ENCODE data around the gene NOTCH1. TPM values are rescaled to one million over a fixed set of nuclear protein-coding genes. Genes with fewer than 3 reads are reported as not detected.

Gene NOTCH1
- total and polyA plus RNA-seq, 2 donors: 19.7 to 25.6 TPM

GRCh38 chr9:136572003-136572827 lies 26.4 kb upstream of the NOTCH1 start:
- 64% methylated on average over 17 of the region's 17 CpGs for WGBS
- Histone ChIP-seq H3K4me3 (ENCODE audit: low read depth, low read length) (no peak overlapping the region), H3K36me3 (ENCODE audit: insufficient read depth) (no peaks in the 10 kb centered on the region), H3K4me1 (ENCODE audit: insufficient read depth) (no peaks in the 10 kb centered on the region), H3K27ac (ENCODE audit: low read depth) (no peak overlapping the region)
- DNase-seq (ENCODE audit: extremely low spot score): no peak

DNA sequence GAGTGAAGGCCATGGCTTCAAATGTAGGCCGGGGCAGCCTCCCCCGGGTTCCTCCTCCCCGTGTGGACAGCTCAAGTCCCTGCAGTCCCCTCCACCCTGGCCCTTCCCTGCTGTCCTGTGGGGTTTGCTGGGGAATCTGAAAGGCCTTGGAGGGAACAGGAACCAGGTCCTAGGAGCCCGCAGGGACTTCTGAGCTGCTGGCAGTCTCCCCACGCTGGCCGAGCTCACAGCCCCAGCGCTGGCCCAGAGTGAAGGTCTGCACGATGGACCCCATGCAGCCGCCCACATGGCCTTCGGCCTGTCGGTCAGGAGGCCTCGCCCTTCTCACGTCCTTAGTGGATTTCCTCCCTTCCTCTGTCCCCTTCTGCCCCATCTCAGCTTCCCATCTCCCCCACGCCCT lies 25.7 kb upstream of the NOTCH1 start:
- no peak for DNase-seq (ENCODE audit: extremely low spot score)
- no peaks in the 10 kb centered on the region for H3K4me1 ChIP-seq (ENCODE audit: insufficient read depth)
- no peaks in the 10 kb centered on the region for H3K36me3 ChIP-seq (ENCODE audit: insufficient read depth)
- WGBS: 83% methylated on average over 14 of the region's 14 CpGs
- H3K4me3 ChIP-seq (ENCODE audit: low read depth, low read length): no peak overlapping the region
- H3K27ac ChIP-seq (ENCODE audit: low read depth): no peak overlapping the region

- WGBS: 92% methylated on average over 19 of the region's 19 CpGs
- Histone ChIP-seq H3K36me3 (ENCODE audit: insufficient read depth) (no peaks in the 10 kb centered on the region), H3K4me1 (ENCODE audit: insufficient read depth) (no peaks in the 10 kb centered on the region), H3K27ac (ENCODE audit: low read depth) (no peak overlapping the region), H3K4me3 (ENCODE audit: low read depth, low read length) (no peak overlapping the region)
- DNase-seq (ENCODE audit: extremely low spot score): no peak
Observed at GRCh38 chr9:136570916-136571315, 25.1 kb upstream of the NOTCH1 start.

- Histone ChIP-seq H3K4me3 (ENCODE audit: low read depth, low read length) (no peak overlapping the region), H3K27ac (ENCODE audit: low read depth) (no peak overlapping the region), H3K4me1 (ENCODE audit: insufficient read depth) (no peaks in the 10 kb centered on the region), H3K36me3 (ENCODE audit: insufficient read depth) (no peaks in the 10 kb centered on the region)
- DNase-seq (ENCODE audit: extremely low spot score): no peak
- WGBS: 90% methylated on average over 18 of the region's 18 CpGs
Observed at GRCh38 chr9:136570191-136570845, 24.5 kb upstream of the NOTCH1 start.

DNA sequence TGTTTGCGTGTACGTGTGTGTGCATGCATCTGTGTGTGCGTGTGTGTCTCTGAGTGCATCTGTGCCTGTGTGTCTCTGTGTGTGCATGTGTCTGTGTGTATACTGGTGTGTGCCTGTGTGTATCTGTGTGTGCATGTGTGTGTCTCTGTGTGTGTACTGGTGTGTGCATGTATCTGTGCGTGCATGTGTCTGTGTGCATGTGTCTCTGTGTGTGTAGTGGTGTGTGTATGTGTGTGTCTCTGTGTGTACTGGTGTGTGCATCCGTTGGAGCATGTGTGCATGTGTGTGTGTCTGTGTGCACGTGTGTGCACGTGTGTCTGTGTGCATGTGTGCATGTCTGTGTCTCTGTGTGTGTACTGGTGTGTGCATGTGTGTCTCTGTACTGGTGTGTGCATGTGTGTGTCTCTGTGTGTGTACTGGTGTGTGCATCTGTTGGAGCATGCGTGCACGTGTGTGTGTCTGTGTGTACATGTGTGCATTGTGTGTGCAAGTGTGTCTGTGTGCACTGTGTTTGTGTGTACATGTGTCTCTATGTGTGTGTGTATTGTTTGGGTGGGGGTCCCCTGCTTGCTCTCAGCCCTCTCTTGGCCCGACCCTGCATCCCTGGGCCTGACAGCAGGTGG lies 23.8 kb upstream of the NOTCH1 start:
- no peaks in the 10 kb centered on the region for H3K4me1 ChIP-seq (ENCODE audit: insufficient read depth)
- H3K4me3 ChIP-seq (ENCODE audit: low read depth, low read length): no peak overlapping the region
- no peaks in the 10 kb centered on the region for H3K36me3 ChIP-seq (ENCODE audit: insufficient read depth)
- WGBS: 96% methylated on average over 10 of the region's 10 CpGs
- no peak for DNase-seq (ENCODE audit: extremely low spot score)
- H3K27ac ChIP-seq (ENCODE audit: low read depth): no peak overlapping the region

- 61% methylated on average over 24 of the region's 24 CpGs for WGBS
- Histone ChIP-seq H3K27ac (ENCODE audit: low read depth) (no peak overlapping the region), H3K4me1 (ENCODE audit: insufficient read depth) (no peaks in the 10 kb centered on the region), H3K36me3 (ENCODE audit: insufficient read depth) (no peaks in the 10 kb centered on the region), H3K4me3 (ENCODE audit: low read depth, low read length) (no peak overlapping the region)
- DNase-seq (ENCODE audit: extremely low spot score): no peak
Observed at GRCh38 chr9:136568288-136569081, 22.6 kb upstream of the NOTCH1 start.

- Histone ChIP-seq H3K4me3 (ENCODE audit: low read depth, low read length) (no peak overlapping the region), H3K27ac (ENCODE audit: low read depth) (no peak overlapping the region), H3K36me3 (ENCODE audit: insufficient read depth) (no peaks in the 10 kb centered on the region), H3K4me1 (ENCODE audit: insufficient read depth) (no peaks in the 10 kb centered on the region)
- 48% methylated on average over 27 of the region's 27 CpGs for WGBS
- DNase-seq (ENCODE audit: extremely low spot score): no peak
Observed at GRCh38 chr9:136567651-136568287, 21.9 kb upstream of the NOTCH1 start.

DNA sequence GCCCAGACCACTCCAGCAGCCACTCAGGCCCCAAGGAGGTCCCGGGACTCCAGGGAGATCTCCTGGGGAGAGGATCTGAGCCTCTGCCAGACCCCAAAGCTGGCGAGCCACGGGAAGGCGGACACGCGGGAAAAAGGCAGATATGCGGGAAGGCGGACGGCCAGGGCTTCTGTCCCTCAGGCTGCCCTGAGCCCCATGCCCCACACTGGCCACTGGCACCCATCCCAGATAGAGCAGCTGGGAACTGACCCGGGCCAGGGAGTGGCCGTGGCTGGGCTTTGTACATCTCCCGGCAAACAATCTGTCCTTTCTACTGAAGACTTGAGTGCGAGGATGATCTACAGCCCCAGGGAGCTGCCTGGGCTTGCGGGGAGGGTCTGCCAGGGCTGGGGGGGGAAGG lies 21.1 kb upstream of the NOTCH1 start:
- Histone ChIP-seq H3K4me3 (ENCODE audit: low read depth, low read length) (no peak overlapping the region), H3K36me3 (ENCODE audit: insufficient read depth) (no peaks in the 10 kb centered on the region), H3K4me1 (ENCODE audit: insufficient read depth) (no peaks in the 10 kb centered on the region), H3K27ac (ENCODE audit: low read depth) (no peak overlapping the region)
- WGBS: 45% methylated on average over 14 of the region's 14 CpGs
- DNase-seq (ENCODE audit: extremely low spot score): no peak

DNA sequence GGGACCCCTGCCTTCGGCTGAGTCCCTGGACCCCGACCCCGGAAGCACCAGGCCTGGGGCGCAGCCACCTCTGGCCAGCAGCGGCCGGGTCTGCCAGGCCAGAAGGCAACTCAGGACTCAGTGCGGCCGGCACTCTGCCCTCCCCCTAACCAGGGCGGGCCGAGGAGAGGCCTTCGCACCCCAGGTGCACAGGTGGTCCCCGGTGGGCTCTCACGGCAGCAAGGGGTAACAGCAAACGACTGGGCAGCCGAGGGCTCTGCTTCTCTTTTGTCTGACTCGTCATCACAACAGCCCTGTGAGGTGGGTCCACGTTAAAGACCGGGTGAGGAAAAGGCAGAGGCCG lies 20.7 kb upstream of the NOTCH1 start:
- Histone ChIP-seq H3K4me1 (ENCODE audit: insufficient read depth) (no peaks in the 10 kb centered on the region), H3K27ac (ENCODE audit: low read depth) (no peak overlapping the region), H3K36me3 (ENCODE audit: insufficient read depth) (no peaks in the 10 kb centered on the region), H3K4me3 (ENCODE audit: low read depth, low read length) (no peak overlapping the region)
- 87% methylated on average over 19 of the region's 19 CpGs for WGBS
- DNase-seq (ENCODE audit: extremely low spot score): no peak

DNA sequence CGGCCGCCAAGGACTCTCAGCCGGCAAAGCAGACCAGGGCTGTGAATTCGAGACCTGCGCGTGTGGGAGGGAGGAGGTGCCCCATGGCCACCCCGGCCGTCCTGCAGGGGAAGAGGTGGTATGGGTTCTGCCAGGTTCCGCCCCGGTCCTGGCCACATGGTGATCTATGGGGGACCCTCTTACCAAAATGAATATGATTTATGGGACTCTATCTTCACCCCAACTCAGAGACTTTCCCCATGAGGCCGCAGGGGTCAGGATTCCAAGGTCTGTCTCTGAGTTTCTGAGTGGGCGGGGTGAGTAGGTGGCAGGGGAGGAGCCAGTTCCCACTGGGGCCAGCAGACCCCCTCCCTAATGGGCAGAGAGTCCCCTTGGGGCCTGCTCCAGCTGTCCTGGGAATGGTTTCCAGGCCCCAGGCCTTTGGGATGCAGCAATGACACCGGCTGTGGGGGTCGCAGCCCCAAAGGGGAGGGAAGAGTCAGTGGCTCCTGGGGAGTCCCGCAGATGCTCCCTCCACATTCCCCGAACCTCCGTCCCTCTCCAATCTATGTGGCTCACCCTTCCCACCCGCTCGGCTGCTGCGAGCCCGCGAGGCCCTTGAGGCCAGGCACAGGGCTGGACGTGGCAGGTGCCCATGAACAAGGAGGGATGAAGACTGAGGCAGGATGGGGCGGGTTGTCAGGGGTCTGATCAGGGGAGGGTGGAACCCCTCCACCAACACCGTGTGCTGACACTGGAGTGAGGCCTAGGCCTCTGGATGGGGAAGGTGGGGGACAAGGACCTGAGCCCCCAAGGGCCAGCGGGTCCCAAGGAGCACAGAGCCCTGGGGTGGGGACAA lies 20.1 kb upstream of the NOTCH1 start:
- Histone ChIP-seq H3K36me3 (ENCODE audit: insufficient read depth) (no peaks in the 10 kb centered on the region), H3K4me3 (ENCODE audit: low read depth, low read length) (no peak overlapping the region), H3K4me1 (ENCODE audit: insufficient read depth) (no peaks in the 10 kb centered on the region), H3K27ac (ENCODE audit: low read depth) (no peak overlapping the region)
- DNase-seq (ENCODE audit: extremely low spot score): no peak
- WGBS: 86% methylated on average over 26 of the region's 26 CpGs

DNA sequence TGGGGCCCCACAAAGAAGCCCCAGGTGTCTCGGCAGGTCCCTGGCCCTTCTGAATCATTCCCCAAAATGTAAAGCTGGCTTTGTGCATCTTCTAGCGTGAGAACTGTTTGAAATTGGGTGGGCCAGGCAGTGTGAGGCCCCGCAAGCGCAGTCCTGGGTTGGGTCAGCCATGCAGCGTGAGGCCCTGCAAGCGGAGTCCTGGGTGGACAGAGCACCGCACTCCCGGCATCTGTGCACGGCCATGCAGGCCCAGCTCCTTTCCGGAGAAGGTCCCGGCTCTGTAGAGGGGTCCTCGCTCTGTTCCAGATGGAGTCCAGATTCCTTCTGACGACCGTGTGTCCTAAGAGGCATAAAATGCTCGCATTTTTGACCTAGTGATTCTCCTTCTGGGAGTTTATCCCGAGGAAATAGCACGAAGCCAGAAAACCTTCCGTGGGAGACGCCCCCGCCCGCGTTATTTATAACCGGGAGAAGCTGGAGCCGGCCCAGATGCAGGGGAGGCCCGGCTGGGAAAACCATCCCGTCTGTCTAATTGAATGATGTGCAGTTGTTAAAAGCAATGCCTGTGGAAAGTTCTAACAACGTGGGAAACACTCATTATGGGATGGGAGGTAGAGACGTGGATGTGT lies 19.4 kb upstream of the NOTCH1 start:
- Histone ChIP-seq H3K4me3 (ENCODE audit: low read depth, low read length) (no peak overlapping the region), H3K4me1 (ENCODE audit: insufficient read depth) (no peaks in the 10 kb centered on the region), H3K36me3 (ENCODE audit: insufficient read depth) (no peaks in the 10 kb centered on the region), H3K27ac (ENCODE audit: low read depth) (peak overlapping the region; percentile 53)
- no peak for DNase-seq (ENCODE audit: extremely low spot score)
- WGBS: 37% methylated on average over 28 of the region's 28 CpGs

DNA sequence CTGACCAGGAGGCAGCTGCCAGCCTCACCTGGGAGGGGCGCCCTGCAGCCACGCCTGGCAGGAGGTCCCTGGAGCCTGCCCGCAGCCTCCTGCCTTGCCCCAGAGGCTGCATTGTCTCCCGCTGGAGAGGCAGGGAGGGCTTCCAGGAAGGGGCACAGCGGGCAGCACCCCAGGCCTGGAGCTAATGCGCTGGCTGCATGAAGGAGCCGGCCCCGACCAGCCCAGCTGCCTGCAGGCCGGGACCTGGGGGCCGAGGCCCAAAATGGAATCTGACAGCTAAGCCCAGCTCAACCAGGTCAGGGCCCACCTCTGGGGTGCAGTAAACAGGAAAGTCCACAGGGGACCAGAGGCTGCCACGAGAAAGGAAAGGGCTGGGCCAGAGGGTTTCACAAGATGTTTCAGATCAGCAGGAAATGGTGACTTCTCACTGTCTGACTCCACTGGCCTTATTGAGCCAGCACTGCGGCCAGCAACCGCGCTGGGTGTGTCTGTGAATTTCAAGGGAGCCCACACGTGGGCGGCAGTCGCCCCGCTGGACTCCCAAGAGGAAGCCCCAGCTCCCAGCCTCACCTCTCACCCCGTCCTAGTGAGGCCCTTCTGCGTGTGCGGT lies 18.6 kb upstream of the NOTCH1 start:
- 65% methylated on average over 21 of the region's 21 CpGs for WGBS
- Histone ChIP-seq H3K36me3 (ENCODE audit: insufficient read depth) (no peaks in the 10 kb centered on the region), H3K4me3 (ENCODE audit: low read depth, low read length) (no peak overlapping the region), H3K4me1 (ENCODE audit: insufficient read depth) (no peaks in the 10 kb centered on the region), H3K27ac (ENCODE audit: low read depth) (peak overlapping the region; percentile 11)
- no peak for DNase-seq (ENCODE audit: extremely low spot score)

Data from urinary bladder (tissue), 4 donors.